Gastroesophageal sphincter (tissue), 4 donors: ENCODE results near the gene CHST12. TPM values are rescaled to one million over a fixed set of nuclear protein-coding genes. Genes with fewer than 3 reads are reported as not detected.

Source experiments
- ATAC-seq: fragments of 150-250 bp; one replicate; pipeline ENCODE4 v1.9.1; 2016; ENCODE audit warnings: mild to moderate bottlenecking, moderate library complexity
- H3K27ac ChIP-seq, 4 donors: fragments of 200-600 bp; sonication (generic) in 3 of 4; 1 replicate in 3 of 4; 2 replicates in 1 of 4; pipeline ENCODE4 v1.5.1; 2016 to 2019
- H3K27me3 ChIP-seq: fragments of 200-600 bp; sonication (generic); one replicate; pipeline ENCODE4 v1.5.1; 2019
- H3K36me3 ChIP-seq, 2 donors: fragments of 200-600 bp; sonication (generic); one replicate each; pipeline ENCODE4 v1.5.1; 2019; ENCODE audit warnings: control low read depth in 1 of 2
- H3K4me1 ChIP-seq, 3 donors: fragments of 200-600 bp; sonication (generic); 1 replicate in 2 of 3; 2 replicates in 1 of 3; pipeline ENCODE4 v1.5.1; 2016 to 2019; ENCODE audit warnings: control low read depth in 2 of 3
- H3K4me3 ChIP-seq, 2 donors: fragments of 200-600 bp; sonication (generic); one replicate each; pipeline ENCODE4 v1.5.1; 2019; ENCODE audit warnings: mild to moderate bottlenecking in 1 of 2, moderate library complexity in 1 of 2
- H3K9me3 ChIP-seq, 3 donors: fragments of 200-600 bp; sonication (generic); one replicate each; pipeline ENCODE4 v1.5.1; 2017 to 2019; ENCODE audit warnings: control low read depth in 2 of 3
- EP300 ChIP-seq: sonication (generic); formaldehyde crosslinking; IDR thresholded peaks from one replicate; pipeline ENCODE4 v1.6.1; 2017; ENCODE audit warnings: antibody characterized with exemption, mild to moderate bottlenecking
- POLR2A ChIP-seq, 2 donors: fragments of 450-650 bp; IDR thresholded peaks; one replicate each; pipeline ENCODE4 v1.6.1; 2017; ENCODE audit warnings: antibody characterized with exemption in 2 of 2, mild to moderate bottlenecking in 2 of 2, moderate library complexity in 1 of 2
- POLR2AphosphoS5 ChIP-seq: sonication (generic); formaldehyde crosslinking; IDR thresholded peaks from one replicate; pipeline ENCODE4 v1.6.1; 2017; ENCODE audit warnings: antibody characterized with exemption
- WGBS, 2 donors: methylation state at CpG; one replicate each; pipeline ENCODE4 v1.1.5; 2018; ENCODE audit warnings: low coverage in 1 of 2; 5-methylcytosine and 5-hydroxymethylcytosine counted together
- total RNA-seq, 4 donors: library from RNA; depleted of rRNA; stranded (reverse); fragments of >200 nt; gene quantifications; one replicate each; pipeline ENCODE4 v1.1.0, GENCODE V29; 2016
- TF ChIP-seq, protein P1 (sequence below), 4 experiments: fragments of 200-600 bp in 2 of 4; fragments of 450-650 bp in 2 of 4; sonication (generic) in 1 of 4; IDR thresholded peaks; one replicate each; pipeline ENCODE4 v1.5.1; 2017 to 2019; ENCODE audit warnings: antibody characterized with exemption in 4 of 4, mild to moderate bottlenecking in 2 of 4, moderate library complexity in 2 of 4

The CHST12 gene
- total RNA-seq, 4 donors from 2014 or later: 8.3 to 18.3 (median 13.4) TPM

DNA sequence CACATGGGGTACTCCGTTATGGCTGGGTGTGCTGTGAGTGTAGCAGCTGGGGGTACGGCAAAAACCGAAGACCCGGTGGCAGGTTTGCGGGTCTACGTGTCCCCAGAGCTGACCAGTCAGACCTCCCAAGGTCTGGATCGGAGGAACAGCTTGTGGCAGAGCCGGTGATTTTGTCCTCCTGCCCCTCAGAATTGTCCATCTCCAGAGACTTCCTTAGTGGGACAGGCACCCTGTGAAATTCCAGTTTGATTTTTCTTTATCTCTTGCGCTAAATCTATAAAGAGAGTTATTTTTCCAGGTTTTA lies 47.8 kb upstream of the CHST12 start:
- Histone ChIP-seq H3K27ac (peak overlapping the region in 1 of 4 donors; percentile 98), H3K27me3 (no peaks in the 10 kb centered on the region)
- 20 to 29% methylated on average over 1 to 3 of the region's 9 CpGs for WGBS, 2 donors

GRCh38 chr7:2357165-2357564 lies 46.2 kb upstream of the CHST12 start:
- WGBS, 2 donors: 79 to 90% methylated on average over 4 to 5 of the region's 8 CpGs
- Histone ChIP-seq H3K27me3 (no peaks in the 10 kb centered on the region), H3K4me1 (peaks cover 0 to 70% (median 27%) of the 10 kb centered on the region in 3 donors), H3K4me3 (no peak overlapping the region), H3K36me3 (peaks cover 0 to 35% of the 10 kb centered on the region in 2 donors), H3K27ac (no peak overlapping the region), H3K9me3 (no peaks in the 10 kb centered on the region)
- TF ChIP-seq EP300 (no peak), POLR2AphosphoS5 (no peak), POLR2A (IDR thresholded peaks at IDR 0.05) (no peak)
- ATAC-seq: no peak

More for the DNA sequence above, 47.8 kb upstream of the CHST12 start:
- H3K4me3 ChIP-seq: peak overlapping the region; percentile 96 to 100
- no peak for ATAC-seq
- H3K4me1 ChIP-seq: peaks cover 0 to 65% (median 27%) of the 10 kb centered on the region in 3 donors
- no peaks in the 10 kb centered on the region for H3K9me3 ChIP-seq
- no peak for TF ChIP-seq EP300
- TF ChIP-seq POLR2AphosphoS5: no peak
- no peak for TF ChIP-seq POLR2A (IDR thresholded peaks at IDR 0.05)
- TF ChIP-seq, protein P1, sequence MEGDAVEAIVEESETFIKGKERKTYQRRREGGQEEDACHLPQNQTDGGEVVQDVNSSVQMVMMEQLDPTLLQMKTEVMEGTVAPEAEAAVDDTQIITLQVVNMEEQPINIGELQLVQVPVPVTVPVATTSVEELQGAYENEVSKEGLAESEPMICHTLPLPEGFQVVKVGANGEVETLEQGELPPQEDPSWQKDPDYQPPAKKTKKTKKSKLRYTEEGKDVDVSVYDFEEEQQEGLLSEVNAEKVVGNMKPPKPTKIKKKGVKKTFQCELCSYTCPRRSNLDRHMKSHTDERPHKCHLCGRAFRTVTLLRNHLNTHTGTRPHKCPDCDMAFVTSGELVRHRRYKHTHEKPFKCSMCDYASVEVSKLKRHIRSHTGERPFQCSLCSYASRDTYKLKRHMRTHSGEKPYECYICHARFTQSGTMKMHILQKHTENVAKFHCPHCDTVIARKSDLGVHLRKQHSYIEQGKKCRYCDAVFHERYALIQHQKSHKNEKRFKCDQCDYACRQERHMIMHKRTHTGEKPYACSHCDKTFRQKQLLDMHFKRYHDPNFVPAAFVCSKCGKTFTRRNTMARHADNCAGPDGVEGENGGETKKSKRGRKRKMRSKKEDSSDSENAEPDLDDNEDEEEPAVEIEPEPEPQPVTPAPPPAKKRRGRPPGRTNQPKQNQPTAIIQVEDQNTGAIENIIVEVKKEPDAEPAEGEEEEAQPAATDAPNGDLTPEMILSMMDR (IDR thresholded peaks at IDR 0.05): no peak
- peaks cover 0 to 20% of the 10 kb centered on the region in 2 donors for H3K36me3 ChIP-seq

DNA sequence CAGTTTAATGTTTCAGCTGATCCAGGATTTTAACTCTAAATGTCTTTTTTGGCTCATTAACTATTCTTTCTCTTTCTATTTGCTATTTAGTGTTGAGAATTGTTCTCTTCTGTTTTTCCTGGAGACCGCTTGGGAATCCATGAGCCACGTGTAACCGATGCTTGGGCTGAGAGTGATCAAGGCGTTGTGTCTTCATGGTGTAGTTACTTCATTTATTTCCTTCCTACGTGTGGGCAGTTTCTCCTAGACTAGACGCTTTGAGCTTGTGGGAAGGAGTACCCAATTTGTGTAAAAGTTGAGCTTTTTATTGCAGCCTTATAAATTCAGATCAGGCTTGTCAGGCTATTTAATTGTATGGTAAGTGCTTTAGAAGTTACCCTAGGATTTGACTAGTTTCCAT lies 45.8 kb upstream of the CHST12 start:
- Histone ChIP-seq H3K27ac (no peak overlapping the region), H3K4me3 (no peak overlapping the region), H3K36me3 (peaks cover 0 to 39% of the 10 kb centered on the region in 2 donors), H3K4me1 (peaks cover 0 to 70% (median 27%) of the 10 kb centered on the region in 3 donors), H3K9me3 (no peaks in the 10 kb centered on the region), H3K27me3 (no peaks in the 10 kb centered on the region)
- no peak for ATAC-seq
- WGBS, 2 donors: 71 to 78% methylated on average over 3 to 6 of the region's 6 CpGs
- TF ChIP-seq EP300 (no peak), POLR2A (IDR thresholded peaks at IDR 0.05) (no peak), POLR2AphosphoS5 (no peak)
- TF ChIP-seq, protein P1 (IDR thresholded peaks at IDR 0.05): no peak

- H3K9me3 ChIP-seq: no peaks in the 10 kb centered on the region
- no peak overlapping the region for H3K27ac ChIP-seq
- peaks cover 0 to 54% of the 10 kb centered on the region in 2 donors for H3K36me3 ChIP-seq
- H3K4me1 ChIP-seq: peaks cover 0 to 58% (median 27%) of the 10 kb centered on the region in 3 donors
- no peaks in the 10 kb centered on the region for H3K27me3 ChIP-seq
- ATAC-seq: no peak
- no peak overlapping the region for H3K4me3 ChIP-seq
- 69 to 88% methylated on average over 1 to 5 of the region's 8 CpGs for WGBS, 2 donors
- TF ChIP-seq, protein P1 (IDR thresholded peaks at IDR 0.05): no peak
- TF ChIP-seq POLR2A (IDR thresholded peaks at IDR 0.05): no peak
- no peak for TF ChIP-seq POLR2AphosphoS5
- no peak for TF ChIP-seq EP300
Measured at GRCh38 chr7:2358968-2359527, 44.4 kb upstream of the CHST12 start.

DNA sequence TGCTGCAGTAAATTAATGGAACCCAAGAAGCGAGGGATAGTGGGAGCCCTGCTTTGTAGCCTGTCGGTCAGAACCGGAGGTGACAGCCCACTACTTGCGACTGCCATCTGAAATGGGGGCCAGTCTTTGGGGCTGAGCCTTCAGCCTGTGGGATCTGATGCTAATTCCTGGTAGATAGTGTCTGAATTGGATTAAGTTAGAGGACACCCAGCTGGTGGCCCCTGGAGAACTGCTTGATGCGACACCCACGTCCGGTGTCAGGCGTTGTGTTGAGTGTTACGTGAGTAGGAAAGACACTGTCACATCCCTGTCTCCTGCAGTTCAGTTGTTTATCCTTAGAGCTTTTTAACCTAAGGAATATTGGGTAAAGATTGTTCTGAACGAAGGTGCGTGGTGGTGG lies 43.8 kb upstream of the CHST12 start:
- H3K27me3 ChIP-seq: no peaks in the 10 kb centered on the region
- TF ChIP-seq POLR2A (IDR thresholded peaks at IDR 0.05) (no peak), POLR2AphosphoS5 (no peak), EP300 (no peak)
- ATAC-seq: no peak
- no peaks in the 10 kb centered on the region for H3K9me3 ChIP-seq
- H3K4me1 ChIP-seq: peaks cover 0 to 58% (median 27%) of the 10 kb centered on the region in 3 donors
- H3K27ac ChIP-seq: no peak overlapping the region
- no peak overlapping the region for H3K4me3 ChIP-seq
- 81% methylated on average over 7 of the region's 11 CpGs; no CpG with 5 or more reads in 1 of the 2 donors for WGBS, 2 donors
- peaks cover 0 to 59% of the 10 kb centered on the region in 2 donors for H3K36me3 ChIP-seq

DNA sequence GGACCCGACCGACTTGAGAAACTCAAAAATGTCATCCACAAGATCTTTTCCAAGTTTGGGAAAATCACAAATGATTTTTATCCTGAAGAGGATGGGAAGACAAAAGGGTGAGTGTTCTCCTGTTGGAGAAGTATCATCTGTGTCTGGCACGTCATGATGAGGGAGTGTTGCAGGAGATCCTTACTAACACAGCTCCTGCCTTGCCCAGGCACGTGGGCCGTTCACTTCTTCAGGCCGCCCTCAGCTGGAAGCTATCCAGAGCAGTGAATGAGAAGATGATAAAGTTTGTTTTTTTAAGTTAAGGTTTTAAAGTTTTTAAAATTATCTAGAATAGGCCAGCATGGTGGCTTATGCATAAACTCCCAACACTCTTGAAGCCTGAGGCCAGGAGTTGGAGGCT lies 42.6 kb upstream of the CHST12 start:
- peaks cover 0 to 71% of the 10 kb centered on the region in 2 donors for H3K36me3 ChIP-seq
- no peak for ATAC-seq
- TF ChIP-seq, protein P1 (IDR thresholded peaks at IDR 0.05): no peak
- TF ChIP-seq POLR2A (IDR thresholded peaks at IDR 0.05) (no peak), EP300 (no peak), POLR2AphosphoS5 (no peak)
- no peaks in the 10 kb centered on the region for H3K27me3 ChIP-seq
- 61 to 70% methylated on average over 5 to 6 of the region's 6 CpGs for WGBS, 2 donors
- no peak overlapping the region for H3K27ac ChIP-seq
- H3K9me3 ChIP-seq: no peaks in the 10 kb centered on the region
- no peak overlapping the region for H3K4me3 ChIP-seq
- peaks cover 0 to 53% (median 27%) of the 10 kb centered on the region in 3 donors for H3K4me1 ChIP-seq
